ENCODE results near the gene ENG. TPM values are rescaled to one million over a fixed set of nuclear protein-coding genes. Genes with fewer than 3 reads are reported as not detected.

The ENG gene
- total RNA-seq, 2 donors from 2014 or later = 24.3 to 336 TPM

DNA sequence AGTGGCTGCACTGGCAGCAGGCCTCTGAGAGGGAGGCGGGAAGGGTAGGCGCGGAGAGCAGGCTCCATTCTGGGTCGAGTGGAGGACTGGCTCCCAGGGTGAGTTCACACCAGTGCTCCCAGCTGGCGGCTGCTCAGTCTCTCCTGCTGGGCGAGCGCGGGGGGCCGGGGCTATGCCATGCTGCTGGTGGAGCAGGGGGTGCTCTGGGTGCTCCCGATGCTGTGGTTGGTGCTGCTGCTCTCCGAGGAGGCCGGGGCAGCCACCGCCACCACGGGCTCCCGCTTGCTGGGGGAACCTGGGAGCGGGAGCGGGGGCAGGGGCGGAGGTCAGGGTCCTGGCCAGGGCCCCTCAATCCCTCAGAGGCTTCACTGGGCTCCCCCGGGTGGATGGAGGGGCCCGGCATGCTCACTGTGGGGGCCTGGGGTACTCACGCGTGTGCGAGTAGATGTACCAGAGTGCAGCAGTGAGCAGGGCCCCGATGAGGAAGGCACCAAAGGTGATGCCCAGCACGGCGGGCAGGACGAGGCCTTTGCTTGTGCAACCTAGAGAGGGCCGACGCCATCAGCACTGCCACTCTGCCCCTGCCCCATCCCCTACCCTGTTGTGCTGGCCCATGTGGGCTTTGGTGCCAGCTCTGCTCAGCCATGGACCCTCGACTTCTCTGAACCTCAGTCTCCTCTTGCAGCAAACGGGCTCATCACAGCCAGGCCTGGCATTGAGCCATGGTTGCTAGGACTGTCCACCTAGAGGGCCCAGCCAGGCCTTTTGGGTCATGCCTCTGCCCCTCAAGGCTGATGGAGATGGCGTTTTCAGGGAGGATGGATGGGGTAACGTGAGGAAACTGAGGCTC is 38.7 kb downstream of the ENG start:
- H3K27me3 ChIP-seq (replicated peaks; ENCODE audit: insufficient read depth) = no peaks in the 10 kb centered on the region

DNA sequence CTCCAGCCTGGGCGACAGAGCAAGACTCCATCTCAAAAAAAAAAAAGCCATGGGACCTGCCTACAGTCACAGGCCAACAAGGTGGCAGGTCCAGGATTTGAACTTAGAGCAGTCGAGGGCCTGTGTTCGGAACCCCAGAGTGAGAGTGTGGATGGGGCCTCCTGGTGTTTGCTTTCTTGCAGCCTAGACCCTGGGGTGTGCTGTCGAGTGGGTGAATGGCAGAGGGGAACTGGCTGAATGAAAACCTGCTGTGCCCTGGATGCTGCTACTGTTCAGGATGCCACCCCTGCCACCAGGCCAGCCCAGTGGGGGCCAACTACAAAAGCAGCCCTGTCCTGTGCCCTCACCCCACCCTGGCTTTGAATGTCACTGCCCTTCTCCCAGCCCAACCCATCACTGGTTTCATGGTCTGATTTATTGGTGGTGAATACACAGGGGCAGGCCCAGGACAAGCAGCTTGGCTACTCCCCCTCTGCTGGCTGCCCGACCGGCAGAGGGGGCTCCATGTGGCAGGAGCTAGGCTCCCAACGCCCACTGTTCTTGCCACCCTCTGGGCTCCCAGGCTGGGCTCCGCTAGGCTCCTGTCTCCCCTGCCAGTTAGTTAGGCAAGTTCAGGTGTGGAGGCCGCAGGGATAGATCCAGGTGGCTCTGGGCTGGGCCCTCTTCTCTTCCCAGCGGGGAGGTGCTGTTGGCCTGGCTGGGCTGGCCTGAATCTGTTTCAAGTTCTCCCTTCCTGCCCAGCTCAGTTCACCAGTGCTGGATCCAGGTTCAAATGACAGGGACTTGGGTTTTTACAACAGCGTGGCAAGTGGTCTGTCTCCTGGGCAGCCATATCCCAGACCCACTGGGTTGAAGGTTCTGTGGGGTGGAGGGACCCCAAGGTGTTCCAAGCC is 39.6 kb downstream of the ENG start:
- peaks cover 7 to 19% of the 10 kb centered on the region in 2 donors for H3K36me3 ChIP-seq
- intact Hi-C loops (cut with DNase I) = no loop called here
- H3K9me3 ChIP-seq = no peaks in the 10 kb centered on the region
- TF ChIP-seq POLR2AphosphoS5 (IDR thresholded peaks at IDR 0.05) (no peak), POLR2A (IDR thresholded peaks at IDR 0.05) (no peak)
- TF ChIP-seq, protein P1, sequence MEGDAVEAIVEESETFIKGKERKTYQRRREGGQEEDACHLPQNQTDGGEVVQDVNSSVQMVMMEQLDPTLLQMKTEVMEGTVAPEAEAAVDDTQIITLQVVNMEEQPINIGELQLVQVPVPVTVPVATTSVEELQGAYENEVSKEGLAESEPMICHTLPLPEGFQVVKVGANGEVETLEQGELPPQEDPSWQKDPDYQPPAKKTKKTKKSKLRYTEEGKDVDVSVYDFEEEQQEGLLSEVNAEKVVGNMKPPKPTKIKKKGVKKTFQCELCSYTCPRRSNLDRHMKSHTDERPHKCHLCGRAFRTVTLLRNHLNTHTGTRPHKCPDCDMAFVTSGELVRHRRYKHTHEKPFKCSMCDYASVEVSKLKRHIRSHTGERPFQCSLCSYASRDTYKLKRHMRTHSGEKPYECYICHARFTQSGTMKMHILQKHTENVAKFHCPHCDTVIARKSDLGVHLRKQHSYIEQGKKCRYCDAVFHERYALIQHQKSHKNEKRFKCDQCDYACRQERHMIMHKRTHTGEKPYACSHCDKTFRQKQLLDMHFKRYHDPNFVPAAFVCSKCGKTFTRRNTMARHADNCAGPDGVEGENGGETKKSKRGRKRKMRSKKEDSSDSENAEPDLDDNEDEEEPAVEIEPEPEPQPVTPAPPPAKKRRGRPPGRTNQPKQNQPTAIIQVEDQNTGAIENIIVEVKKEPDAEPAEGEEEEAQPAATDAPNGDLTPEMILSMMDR (IDR thresholded peaks at IDR 0.05) = no peak
- no peak for DNase-seq (ENCODE audit: low spot score)
- H3K4me1 ChIP-seq (replicated peaks) = no peaks in the 10 kb centered on the region
- no peak overlapping the region for H3K4me3 ChIP-seq
- WGBS = 84% methylated on average over 10 of the region's 11 CpGs
- H3K27me3 ChIP-seq (replicated peaks; ENCODE audit: insufficient read depth) = no peaks in the 10 kb centered on the region
- H3K27ac ChIP-seq = no peak overlapping the region

More for the DNA sequence above, 38.7 kb downstream of the ENG start:
- Histone ChIP-seq H3K9me3 (no peaks in the 10 kb centered on the region), H3K27ac (no peak overlapping the region), H3K4me3 (no peak overlapping the region), H3K36me3 (peaks cover 7 to 19% of the 10 kb centered on the region in 2 donors), H3K4me1 (replicated peaks) (no peaks in the 10 kb centered on the region)
- TF ChIP-seq POLR2AphosphoS5 (IDR thresholded peaks at IDR 0.05) = no peak
- TF ChIP-seq, protein P1 (IDR thresholded peaks at IDR 0.05) = no peak
- DNase-seq (ENCODE audit: low spot score) = no peak
- 85% methylated on average over 31 of the region's 33 CpGs for WGBS
- intact Hi-C loops (cut with DNase I) = no loop called here

GRCh38 chr9:127813686-127814226 is 40.7 kb downstream of the ENG start:
- intact Hi-C loops (cut with DNase I) = no loop called here
- WGBS = 71% methylated on average over 9 of the region's 9 CpGs
- Histone ChIP-seq H3K9me3 (no peaks in the 10 kb centered on the region), H3K27me3 (replicated peaks; ENCODE audit: insufficient read depth) (no peaks in the 10 kb centered on the region), H3K27ac (no peak overlapping the region), H3K4me3 (no peak overlapping the region), H3K36me3 (peaks cover 7 to 19% of the 10 kb centered on the region in 2 donors), H3K4me1 (replicated peaks) (no peaks in the 10 kb centered on the region)
- DNase-seq (ENCODE audit: low spot score) = no peak
- no peak for TF ChIP-seq POLR2AphosphoS5 (IDR thresholded peaks at IDR 0.05)
- TF ChIP-seq, protein P1 (IDR thresholded peaks at IDR 0.05) = no peak
- no peak for TF ChIP-seq POLR2A (IDR thresholded peaks at IDR 0.05)

DNA sequence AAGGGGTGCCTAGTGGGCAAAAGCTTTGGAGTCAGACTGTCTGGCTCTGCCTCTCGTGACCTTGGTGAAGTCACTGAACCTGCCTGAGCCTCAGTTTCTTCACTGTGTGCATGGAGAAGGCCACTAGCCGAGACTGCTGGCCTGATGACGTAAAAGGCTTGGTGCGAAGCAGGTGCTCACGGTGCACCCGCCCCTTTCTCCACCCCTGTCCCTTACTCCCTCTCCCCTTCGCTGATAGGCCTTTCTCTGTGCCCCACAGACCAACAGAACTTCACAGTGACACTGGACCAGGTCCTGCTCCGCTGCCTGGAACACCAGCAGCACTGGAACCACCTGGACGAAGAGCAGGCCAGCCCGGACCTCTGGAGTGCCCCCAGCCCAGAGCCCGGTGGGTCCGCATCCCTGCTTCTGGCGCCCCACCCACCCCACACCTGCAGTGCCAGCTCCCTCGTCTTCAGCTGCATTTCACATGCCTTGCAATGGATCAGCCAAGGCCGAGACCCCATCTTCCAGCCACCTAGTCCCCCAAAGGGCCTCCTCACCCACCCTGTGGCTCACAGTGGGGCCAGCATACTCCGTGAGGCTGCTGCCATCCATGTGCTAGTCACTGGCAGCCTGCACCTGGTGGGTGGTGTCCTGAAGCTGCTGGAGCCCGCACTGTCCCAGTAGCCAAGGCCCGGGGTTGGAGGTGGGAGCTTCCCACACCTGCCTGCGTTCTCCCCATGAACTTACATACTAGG is 41.4 kb downstream of the ENG start:
- TF ChIP-seq, protein P1 (IDR thresholded peaks at IDR 0.05) = no peak
- TF ChIP-seq POLR2AphosphoS5 (IDR thresholded peaks at IDR 0.05) = no peak
- TF ChIP-seq POLR2A (IDR thresholded peaks at IDR 0.05) = no peak
- no peaks in the 10 kb centered on the region for H3K27me3 ChIP-seq (replicated peaks; ENCODE audit: insufficient read depth)
- no peaks in the 10 kb centered on the region for H3K9me3 ChIP-seq
- intact Hi-C loops (cut with DNase I) = no loop called here
- H3K4me3 ChIP-seq = no peak overlapping the region
- no peak for DNase-seq (ENCODE audit: low spot score)
- H3K4me1 ChIP-seq (replicated peaks) = no peaks in the 10 kb centered on the region
- 89% methylated on average over 19 of the region's 19 CpGs for WGBS
- no peak overlapping the region for H3K27ac ChIP-seq
- peaks cover 7 to 19% of the 10 kb centered on the region in 2 donors for H3K36me3 ChIP-seq
